H9 (cell line): ENCODE data around the gene CMPK2. TPM values are rescaled to one million over a fixed set of nuclear protein-coding genes. Genes with fewer than 3 reads are reported as not detected.

Source experiments
- DNase-seq: peaks from one replicate; pipeline ENCODE4 v3.0.0-alpha.2; 2017
- H2AFZ ChIP-seq: one replicate; pipeline ENCODE4 v1.6.1; 2013; ENCODE audit warnings: mild to moderate bottlenecking, low read length, control low read depth, moderate library complexity
- H2AK5ac ChIP-seq: 2 replicates; pipeline ENCODE4 v1.6.1; 2013; ENCODE audit warnings: low read length, control low read depth, mixed read lengths; ENCODE audit not compliant: insufficient read length
- H2BK120ac ChIP-seq: one replicate; pipeline ENCODE4 v1.6.1; 2013; ENCODE audit warnings: low read depth, mild to moderate bottlenecking, low read length, control low read depth, inconsistent platforms; ENCODE audit not compliant: poor library complexity, severe bottlenecking
- H2BK12ac ChIP-seq: 2 replicates; pipeline ENCODE4 v1.6.1; 2013; ENCODE audit warnings: low read length, control low read depth, mixed read lengths, low read depth; ENCODE audit not compliant: insufficient read length
- H2BK15ac ChIP-seq: 2 replicates; pipeline ENCODE4 v1.6.1; 2013; ENCODE audit warnings: low read depth, low read length, control low read depth
- H2BK20ac ChIP-seq: one replicate; pipeline ENCODE4 v1.6.1; 2013; ENCODE audit warnings: low read depth, mild to moderate bottlenecking, low read length, control low read depth, inconsistent platforms; ENCODE audit not compliant: poor library complexity, severe bottlenecking
- H2BK5ac ChIP-seq: 2 replicates; pipeline ENCODE4 v1.6.1; 2013; ENCODE audit warnings: low read length, control low read depth, mixed read lengths; ENCODE audit not compliant: insufficient read length
- H3K14ac ChIP-seq: 2 replicates; pipeline ENCODE4 v1.6.1; 2013; ENCODE audit warnings: low read length, control low read depth; ENCODE audit not compliant: insufficient read depth
- H3K18ac ChIP-seq: 2 replicates; pipeline ENCODE4 v1.6.1; 2013; ENCODE audit warnings: low read depth, mild to moderate bottlenecking, mixed read lengths, low read length, control low read depth; ENCODE audit not compliant: insufficient read length
- H3K23ac ChIP-seq: 2 replicates; pipeline ENCODE4 v1.6.1; 2013; ENCODE audit warnings: low read length, control low read depth, mixed read lengths, low read depth; ENCODE audit not compliant: insufficient read length
- H3K23me2 ChIP-seq: 2 replicates; pipeline ENCODE4 v1.6.1; 2013; ENCODE audit warnings: low read depth, mild to moderate bottlenecking, mixed read lengths, low read length, control low read depth; ENCODE audit not compliant: insufficient read length, poor library complexity, severe bottlenecking
- H3K27ac ChIP-seq: 2 replicates; pipeline ENCODE4 v1.5.1; 2013; ENCODE audit warnings: low read length, control low read depth, mixed read lengths, low read depth; ENCODE audit not compliant: insufficient read length
- H3K27me3 ChIP-seq: 2 replicates; pipeline ENCODE4 v1.6.1; 2013; ENCODE audit warnings: low read length, control low read depth, inconsistent platforms; ENCODE audit not compliant: insufficient read depth
- H3K4ac ChIP-seq: 2 replicates; pipeline ENCODE4 v1.6.1; 2013; ENCODE audit warnings: low read depth, mild to moderate bottlenecking, control low read depth, inconsistent platforms, low read length, moderate library complexity
- H3K4me1 ChIP-seq: 2 replicates; pipeline ENCODE4 v1.6.1; 2013; ENCODE audit warnings: low read length, control low read depth, inconsistent platforms; ENCODE audit not compliant: insufficient read depth
- H3K4me2 ChIP-seq: 2 replicates; pipeline ENCODE4 v1.6.1; 2013; ENCODE audit warnings: low read length, control low read depth, mixed read lengths; ENCODE audit not compliant: insufficient read length, insufficient read depth
- H3K56ac ChIP-seq: 2 replicates; pipeline ENCODE4 v1.6.1; 2013; ENCODE audit warnings: low read depth, mild to moderate bottlenecking, mixed read lengths, low read length, control low read depth; ENCODE audit not compliant: insufficient read length
- H3K79me1 ChIP-seq: 2 replicates; pipeline ENCODE4 v1.6.1; 2013; ENCODE audit warnings: low read depth, mild to moderate bottlenecking, moderate library complexity, low read length, control low read depth, inconsistent platforms; ENCODE audit not compliant: insufficient read depth, poor library complexity, severe bottlenecking
- H3K79me2 ChIP-seq: 2 replicates; pipeline ENCODE4 v1.6.1; 2013; ENCODE audit warnings: low read length, control low read depth, inconsistent platforms; ENCODE audit not compliant: insufficient read depth
- H3K9ac ChIP-seq: 2 replicates; pipeline ENCODE4 v1.6.1; 2013; ENCODE audit warnings: low read length, control low read depth, mixed read lengths; ENCODE audit not compliant: insufficient read length; ENCODE audit errors: extremely low read depth
- H3K9me3 ChIP-seq: one replicate; pipeline ENCODE4 v1.6.1; 2013; ENCODE audit warnings: low read depth, low read length, inconsistent platforms; ENCODE audit not compliant: control insufficient read depth
- H3T11ph ChIP-seq: one replicate; pipeline ENCODE4 v1.6.1; 2013; ENCODE audit warnings: mild to moderate bottlenecking, low read length, control low read depth, inconsistent platforms
- H4K20me1 ChIP-seq: one replicate; pipeline ENCODE4 v1.6.1; 2013; ENCODE audit not compliant: control insufficient read depth, insufficient read length, insufficient read depth
- H4K5ac ChIP-seq: 2 replicates; pipeline ENCODE4 v1.6.1; 2013; ENCODE audit warnings: low read depth, mild to moderate bottlenecking, mixed read lengths, low read length, control low read depth; ENCODE audit not compliant: insufficient read length
- H4K8ac ChIP-seq: replicated peaks from 2 replicates; pipeline ENCODE4 v1.6.1; 2013; ENCODE audit warnings: low read length, control low read depth, mixed read lengths, low read depth; ENCODE audit not compliant: insufficient read length
- H4K91ac ChIP-seq: 2 replicates; pipeline ENCODE4 v1.6.1; 2013; ENCODE audit warnings: low read depth, mild to moderate bottlenecking, moderate library complexity, mixed read lengths, low read length, control low read depth; ENCODE audit not compliant: insufficient read length
- H3K27ac Mint-ChIP-seq, 3 experiments: 2 replicates in 2 of 3; 3 replicates in 1 of 3; pipeline ENCODE4 v1.8.0; 2020 to 2021; ENCODE audit warnings: mixed read lengths in 3 of 3, mild to moderate bottlenecking in 1 of 3, moderate library complexity in 1 of 3
- H3K27me3 Mint-ChIP-seq: 2 replicates; pipeline ENCODE4 v1.8.0; 2021; ENCODE audit warnings: low read depth, mild to moderate bottlenecking, moderate library complexity, mixed read lengths
- H3K36me3 Mint-ChIP-seq, 3 experiments: 2 replicates in 2 of 3; 3 replicates in 1 of 3; pipeline ENCODE4 v1.8.0; 2020 to 2021; ENCODE audit warnings: low read depth in 3 of 3, mixed read lengths in 3 of 3; ENCODE audit not compliant: insufficient read depth in 1 of 3
- H3K4me1 Mint-ChIP-seq, 2 experiments: 2 replicates each; pipeline ENCODE4 v1.8.0; 2020; ENCODE audit warnings: mixed read lengths in 2 of 2
- H3K4me3 Mint-ChIP-seq, 2 experiments: 2 replicates in 1 of 2; 3 replicates in 1 of 2; pipeline ENCODE4 v1.8.0; 2020 to 2021; ENCODE audit warnings: mild to moderate bottlenecking in 2 of 2, mixed read lengths in 2 of 2, moderate library complexity in 1 of 2
- H3K9me3 Mint-ChIP-seq, 2 experiments: 2 replicates in 1 of 2; 3 replicates in 1 of 2; pipeline ENCODE4 v1.8.0; 2020; ENCODE audit warnings: mild to moderate bottlenecking in 2 of 2, mixed read lengths in 2 of 2, moderate library complexity in 1 of 2
- CTCF ChIP-seq: fragments of 200-600 bp; sonication (generic); conservative IDR thresholded peaks from 3 replicates; pipeline ENCODE4 v1.8.0; 2021; ENCODE audit warnings: antibody characterized with exemption, mild to moderate bottlenecking
- WGBS: extraction: QIAGEN DNeasy Blood & Tissue Kit; methylation state at CpG from one replicate; pipeline ENCODE4 v1.1.7; 2013; ENCODE audit warnings: missing lambda C conversion rate, low lambda C conversion rate, mixed read lengths; ENCODE audit not compliant: insufficient read length; ENCODE audit errors: extremely low coverage; 5-methylcytosine and 5-hydroxymethylcytosine counted together
- total RNA-seq: library from RNA; stranded (reverse); gene quantifications from 2 replicates; pipeline ENCODE4 v1.2.1, GENCODE V29; 2021

The CMPK2 gene
- total RNA-seq, 1 experiment from 2014 or later = 0.90 TPM

GRCh38 chr2:6822406-6822805 lies 43.3 kb downstream of the CMPK2 start:
- H3K4me1 ChIP-seq = no peaks in the 10 kb centered on the region
- H4K8ac ChIP-seq = no peak overlapping the region
- H3K14ac ChIP-seq = no peak overlapping the region
- no peaks in the 10 kb centered on the region for H3K9me3 Mint-ChIP-seq
- no peak overlapping the region for H3K9ac ChIP-seq
- H3K56ac ChIP-seq = no peak overlapping the region
- peaks cover 13% of the 10 kb centered on the region for H3K27me3 Mint-ChIP-seq
- no peak for DNase-seq
- no peak overlapping the region for H3K4ac ChIP-seq
- H3K4me1 Mint-ChIP-seq = peaks cover 13 to 15% of the 10 kb centered on the region in 2 experiments
- no peaks in the 10 kb centered on the region for H3K27me3 ChIP-seq
- H2BK5ac ChIP-seq = no peak overlapping the region
- no peak overlapping the region for H3K4me2 ChIP-seq
- no peak overlapping the region for H2BK15ac ChIP-seq
- no peak overlapping the region for H4K5ac ChIP-seq
- H3K36me3 Mint-ChIP-seq = no peaks in the 10 kb centered on the region
- no peak overlapping the region for H3K27ac ChIP-seq
- H3K4me3 Mint-ChIP-seq = no peak overlapping the region
- no peaks in the 10 kb centered on the region for H3K23me2 ChIP-seq
- H2BK12ac ChIP-seq = no peak overlapping the region
- peak overlapping the region in 1 of 3 experiments; percentile 45; a peak in 1 of 7 replicates for H3K27ac Mint-ChIP-seq
- no peak overlapping the region for H4K91ac ChIP-seq
- H4K20me1 ChIP-seq = no peaks in the 10 kb centered on the region
- WGBS = no CpG with 5 or more reads among the region's 3 CpGs
- no peak overlapping the region for H2AK5ac ChIP-seq
- no peak overlapping the region for H2BK20ac ChIP-seq
- H2BK120ac ChIP-seq = no peak overlapping the region
- H3K79me2 ChIP-seq = no peaks in the 10 kb centered on the region
- H2AFZ ChIP-seq = no peak overlapping the region
- H3K79me1 ChIP-seq = no peaks in the 10 kb centered on the region
- no peak overlapping the region for H3T11ph ChIP-seq
- no peaks in the 10 kb centered on the region for H3K9me3 ChIP-seq
- TF ChIP-seq CTCF = no peak
- H3K18ac ChIP-seq = no peak overlapping the region
- no peak overlapping the region for H3K23ac ChIP-seq
